SKM-1 treated with dmso at 0.1 percent for 144 hours (cell line): Measurements from ENCODE around the gene TRIM44.
"Not testable (repeated sequence)": the region's sequence is repeated elsewhere in the genome, so short reads cannot be mapped to it uniquely, and the experiment has no call there.

Experiments used
- DNase-seq: peaks from one replicate; lab custom pipeline; 2025; ENCODE audit not compliant: unreplicated experiment; lab: John Stamatoyannopoulos, UW

Gene TRIM44

GRCh38 chr11:35714882-35715627, 52.5 kb downstream of the TRIM44 start:
- no peak for DNase-seq

GRCh38 chr11:35715677-35716076, 53.1 kb downstream of the TRIM44 start:
- DNase-seq = not testable (repeated sequence)

DNA sequence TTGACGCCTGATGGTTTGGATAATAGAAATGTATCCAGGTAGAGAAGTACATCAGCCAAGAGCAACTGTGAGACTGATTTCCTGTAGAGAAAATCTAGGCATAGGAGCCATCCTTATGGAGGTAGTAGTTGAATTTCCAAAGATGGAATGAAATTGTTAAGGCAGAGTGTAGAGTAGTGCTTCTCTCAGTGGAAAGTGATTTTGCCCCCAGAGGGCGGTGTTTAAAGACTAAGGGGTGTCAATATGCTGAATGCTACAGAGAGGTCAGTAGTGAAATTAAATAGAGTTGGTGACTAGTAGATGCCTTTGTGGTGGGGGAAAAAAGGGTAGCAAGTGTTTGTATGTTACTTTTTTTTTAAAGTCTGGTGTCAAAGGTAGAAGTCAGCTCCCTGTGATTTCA, 54.5 kb downstream of the TRIM44 start:
- DNase-seq = no peak

GRCh38 chr11:35717520-35717919, 54.9 kb downstream of the TRIM44 start:
- DNase-seq = no peak

GRCh38 chr11:35721651-35722282, 59.2 kb downstream of the TRIM44 start:
- no peak for DNase-seq

GRCh38 chr11:35722641-35723040, 60.1 kb downstream of the TRIM44 start:
- no peak for DNase-seq

- no peak for DNase-seq
These were observed 60.9 kb downstream of the TRIM44 start for GRCh38 chr11:35723493-35723892.

DNA sequence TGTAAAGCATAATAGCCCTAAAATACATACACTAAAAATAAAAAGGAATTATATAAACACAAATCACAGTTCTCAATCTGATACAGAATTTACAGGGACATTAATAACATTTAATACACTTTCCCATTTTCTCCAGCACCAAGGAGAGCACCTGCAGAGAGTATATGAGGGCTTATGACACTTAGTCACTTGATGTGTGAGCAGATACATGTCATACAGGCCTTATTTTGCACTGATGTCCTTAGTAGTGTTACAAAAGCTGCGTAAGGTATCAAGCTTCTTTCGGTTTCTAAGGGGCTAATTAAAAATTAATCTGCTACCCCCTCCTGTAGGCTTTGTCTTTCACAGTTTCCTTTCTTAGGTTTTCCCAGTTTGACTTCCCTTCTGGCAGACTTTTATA, 61.3 kb downstream of the TRIM44 start:
- no peak for DNase-seq

DNA sequence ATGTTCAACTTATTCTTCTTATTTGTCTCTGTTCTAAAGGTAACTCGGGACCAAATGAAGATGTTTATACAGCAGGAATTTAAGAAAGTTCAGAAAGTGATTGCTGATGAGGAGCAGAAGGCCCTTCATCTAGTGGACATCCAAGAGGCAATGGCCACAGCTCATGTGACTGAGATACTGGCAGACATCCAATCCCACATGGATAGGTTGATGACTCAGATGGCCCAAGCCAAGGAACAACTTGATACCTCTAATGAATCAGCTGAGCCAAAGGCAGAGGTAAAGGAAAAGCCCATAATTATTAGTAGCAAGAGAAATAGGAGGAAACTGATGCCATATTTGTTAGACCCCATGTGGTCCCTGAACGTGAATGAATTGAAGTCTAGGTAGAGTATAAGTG, 63.3 kb downstream of the TRIM44 start:
- DNase-seq = no peak

- DNase-seq = no peak
These were observed 64.6 kb downstream of the TRIM44 start for GRCh38 chr11:35727140-35727539.

GRCh38 chr11:35730254-35730653, 67.7 kb downstream of the TRIM44 start:
- DNase-seq = no peak

DNA sequence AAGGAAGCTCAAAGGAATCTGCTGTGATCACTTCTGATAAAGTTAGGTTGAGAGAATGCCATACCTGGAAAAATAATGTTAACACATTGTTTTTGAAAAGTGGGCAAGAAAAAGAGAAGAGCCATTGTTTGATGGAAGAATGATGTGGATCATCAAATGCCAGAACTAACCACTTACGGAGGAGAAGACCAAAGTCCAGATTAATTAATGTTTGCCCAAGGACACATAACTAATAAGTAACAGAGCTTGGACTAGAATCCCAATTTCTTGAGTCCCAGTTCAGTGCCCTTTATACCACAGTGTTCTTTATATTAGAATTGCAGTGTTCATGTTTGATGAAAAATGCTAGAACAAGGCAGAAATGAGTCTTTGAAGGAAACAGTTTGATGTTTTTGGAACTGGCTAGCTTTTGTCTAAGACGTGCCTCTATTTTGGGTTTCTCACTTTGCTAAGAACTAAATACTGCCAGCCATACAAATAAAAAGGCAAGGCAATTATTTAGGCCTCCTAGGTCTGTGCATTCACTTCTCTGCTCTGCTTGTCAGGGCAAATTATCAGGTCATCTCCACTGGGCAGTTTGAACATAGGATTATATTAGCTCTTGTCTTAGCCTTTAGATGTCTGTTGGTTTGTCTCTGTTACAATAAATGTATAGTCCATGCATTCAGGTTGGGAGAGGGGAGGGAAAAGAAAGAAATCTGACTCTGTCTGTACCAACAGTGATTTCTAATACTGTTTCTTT, 72.3 kb downstream of the TRIM44 start:
- DNase-seq = no peak

GRCh38 chr11:35735411-35735810, 72.8 kb downstream of the TRIM44 start:
- DNase-seq = no peak

GRCh38 chr11:35735903-35736302, 73.3 kb downstream of the TRIM44 start:
- DNase-seq = no peak

DNA sequence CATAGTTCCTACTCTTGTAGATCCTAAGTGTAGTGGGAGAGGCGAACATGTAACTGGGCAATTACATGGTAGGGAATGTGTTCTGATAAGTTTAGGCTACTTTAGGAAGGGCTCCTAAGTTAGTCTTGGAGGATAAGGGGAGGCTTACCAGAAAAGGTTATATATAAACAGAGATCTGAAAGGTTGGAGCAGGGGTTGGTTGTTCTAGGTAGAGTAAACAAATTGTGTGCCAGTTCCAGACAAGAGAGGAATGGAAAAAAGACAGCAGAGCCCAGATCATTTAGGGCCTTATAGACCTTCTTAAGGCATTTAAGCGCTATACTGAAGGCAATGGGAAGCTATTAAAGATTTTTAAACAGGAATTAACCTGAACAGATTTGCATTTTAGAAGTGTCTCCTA, 74.4 kb downstream of the TRIM44 start:
- no peak for DNase-seq

DNA sequence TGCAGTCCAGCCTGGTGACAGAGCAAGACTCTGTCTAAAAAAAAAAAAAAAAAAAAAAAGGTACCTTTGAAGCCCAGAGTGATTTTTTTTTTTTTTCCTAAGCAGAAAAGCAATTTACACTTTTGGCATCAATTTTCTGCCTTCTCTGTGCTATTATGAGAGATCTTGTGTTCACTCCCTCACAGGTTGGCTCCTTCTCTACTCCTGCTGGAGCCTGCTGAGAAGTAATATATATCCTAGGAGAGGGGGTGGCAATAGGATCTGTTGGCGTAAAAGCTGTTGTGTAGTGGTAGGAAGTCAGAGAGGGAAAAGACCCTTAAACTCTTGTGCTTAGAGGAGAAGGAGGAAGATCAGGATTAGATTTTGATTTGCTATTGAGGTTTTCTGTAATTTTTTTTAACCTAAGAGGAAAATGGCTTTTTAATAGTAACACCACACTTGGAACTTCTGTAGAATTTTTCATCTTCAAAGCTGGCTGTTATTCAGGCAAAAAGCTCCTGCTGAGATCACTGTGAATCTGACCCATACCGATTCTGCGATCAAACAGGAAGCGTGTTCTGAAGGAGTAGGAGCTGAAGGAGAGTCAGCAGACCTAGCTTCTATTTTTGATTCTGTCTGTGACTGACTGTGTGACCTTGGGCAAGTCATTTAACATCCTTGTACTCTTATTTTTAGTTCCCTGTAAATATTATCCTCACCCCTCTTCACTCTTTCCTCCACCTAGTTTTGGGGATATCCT, 77.7 kb downstream of the TRIM44 start:
- no peak for DNase-seq

GRCh38 chr11:35742707-35743454, 80.3 kb downstream of the TRIM44 start:
- DNase-seq = no peak

- DNase-seq = no peak
These were observed 84.0 kb downstream of the TRIM44 start for GRCh38 chr11:35746356-35747153.

- DNase-seq = no peak
These were observed 85.1 kb downstream of the TRIM44 start for GRCh38 chr11:35747668-35748067.

DNA sequence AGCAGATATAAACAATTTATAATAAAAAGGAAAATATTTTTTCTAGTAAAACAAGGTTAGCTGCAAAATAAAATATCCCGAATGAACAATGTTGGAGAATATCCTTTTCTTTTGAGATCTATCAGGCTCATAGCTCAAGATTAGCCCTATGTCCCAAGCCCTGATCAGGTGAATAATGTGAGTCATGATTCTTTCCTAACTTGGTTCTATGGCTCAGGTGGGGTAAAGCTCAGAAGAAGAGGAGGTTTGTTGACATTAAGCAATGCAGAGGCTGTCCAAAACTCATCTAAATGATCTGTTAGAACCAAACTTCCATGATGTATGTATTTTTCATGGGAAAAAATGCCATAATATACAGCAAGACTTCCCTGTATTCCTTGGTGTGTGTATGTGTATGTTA, 86.1 kb downstream of the TRIM44 start:
- no peak for DNase-seq
